Measurements from ENCODE around the gene ADGRG7. TPM values are rescaled to one million over a fixed set of nuclear protein-coding genes. Genes with fewer than 3 reads are reported as not detected.

The ADGRG7 gene
- total RNA-seq, 4 donors from 2014 or later = 1.8 to 18.3 (median 12.1) TPM

- intact Hi-C loops (cut with DNase I; ENCODE audit: low total_unique reads) (no loop called here), in situ Hi-C loops (cut with MboI; ENCODE audit: low pct_ligation_motif_present in 1 of 4, low pct_unique_long_range_greater_than_20kb in 1 of 4, low sequenced_read_pairs in 3 of 4) (no loop called here)
- TF ChIP-seq POLR2A (IDR thresholded peaks at IDR 0.05) (no peak), CTCF (IDR thresholded peaks at IDR 0.05) (no peak), POLR2AphosphoS5 (IDR thresholded peaks at IDR 0.05) (no peak), EP300 (IDR thresholded peaks at IDR 0.05; ENCODE audit: low read depth) (no peak)
- no peaks in the 10 kb centered on the region for H3K9me3 ChIP-seq
- no peak for DNase-seq
- no peak overlapping the region for H3K4me3 ChIP-seq
- no peaks in the 10 kb centered on the region for H3K36me3 ChIP-seq
- H3K27ac ChIP-seq = no peak overlapping the region
- H3K4me1 ChIP-seq = peaks cover 5 to 28% (median 21%) of the 10 kb centered on the region in 4 donors
- no peaks in the 10 kb centered on the region for H3K27me3 ChIP-seq
Observed at GRCh38 chr3:100606894-100607512, 2.4 kb upstream of the ADGRG7 start.

GRCh38 chr3:100609963-100610362, 562 bp downstream of the ADGRG7 start:
- TF ChIP-seq CTCF (IDR thresholded peaks at IDR 0.05) = no peak
- TF ChIP-seq EP300 (IDR thresholded peaks at IDR 0.05; ENCODE audit: low read depth) = no peak
- TF ChIP-seq POLR2A (IDR thresholded peaks at IDR 0.05) = no peak
- no peak for TF ChIP-seq POLR2AphosphoS5 (IDR thresholded peaks at IDR 0.05)
- 44 to 60% methylated on average over 2 of the region's 2 CpGs for WGBS, 2 donors (ENCODE audit: low coverage in 1 of 2)
- Histone ChIP-seq H3K36me3 (no peaks in the 10 kb centered on the region), H3K27me3 (no peaks in the 10 kb centered on the region), H3K4me3 (no peak overlapping the region), H3K9me3 (no peaks in the 10 kb centered on the region), H3K4me1 (peaks cover 0 to 25% (median 11%) of the 10 kb centered on the region in 4 donors), H3K27ac (peak overlapping the region; percentile 34 to 64 (median 40))
- intact Hi-C loops (cut with DNase I; ENCODE audit: low total_unique reads) (no loop called here), in situ Hi-C loops (cut with MboI; ENCODE audit: low pct_ligation_motif_present in 1 of 4, low pct_unique_long_range_greater_than_20kb in 1 of 4, low sequenced_read_pairs in 3 of 4) (no loop called here)
- DNase-seq = no peak

GRCh38 chr3:100611221-100611620, 1.8 kb downstream of the ADGRG7 start:
- Histone ChIP-seq H3K36me3 (no peaks in the 10 kb centered on the region), H3K4me3 (peak overlapping the region in 1 of 4 donors; percentile 5), H3K27ac (no peak overlapping the region), H3K9me3 (no peaks in the 10 kb centered on the region), H3K27me3 (no peaks in the 10 kb centered on the region), H3K4me1 (peaks cover 0 to 28% (median 13%) of the 10 kb centered on the region in 4 donors)
- in situ Hi-C loops (cut with MboI; ENCODE audit: low pct_ligation_motif_present in 1 of 4, low pct_unique_long_range_greater_than_20kb in 1 of 4, low sequenced_read_pairs in 3 of 4) (no loop called here), intact Hi-C loops (cut with DNase I; ENCODE audit: low total_unique reads) (no loop called here)
- DNase-seq = no peak
- WGBS, 2 donors (ENCODE audit: low coverage in 1 of 2) = 63 to 65% methylated on average over 3 of the region's 3 CpGs
- no peak for TF ChIP-seq POLR2AphosphoS5 (IDR thresholded peaks at IDR 0.05)

GRCh38 chr3:100613721-100614390, 4.5 kb downstream of the ADGRG7 start:
- Histone ChIP-seq H3K4me3 (no peak overlapping the region), H3K4me1 (peaks cover 0 to 28% (median 13%) of the 10 kb centered on the region in 4 donors), H3K27ac (peak overlapping the region in 3 of 4 donors; percentile 35 to 41 (median 36)), H3K27me3 (no peaks in the 10 kb centered on the region), H3K9me3 (no peaks in the 10 kb centered on the region), H3K36me3 (no peaks in the 10 kb centered on the region)
- DNase-seq = no peak
- in situ Hi-C loops (cut with MboI; ENCODE audit: low pct_ligation_motif_present in 1 of 4, low pct_unique_long_range_greater_than_20kb in 1 of 4, low sequenced_read_pairs in 3 of 4) = no loop called here
- TF ChIP-seq CTCF (IDR thresholded peaks at IDR 0.05) = no peak
- TF ChIP-seq EP300 (IDR thresholded peaks at IDR 0.05; ENCODE audit: low read depth) = no peak
- no peak for TF ChIP-seq POLR2A (IDR thresholded peaks at IDR 0.05)
- no peak for TF ChIP-seq POLR2AphosphoS5 (IDR thresholded peaks at IDR 0.05)
- WGBS, 2 donors (ENCODE audit: low coverage in 1 of 2) = 65 to 68% methylated on average over 4 of the region's 4 CpGs
- intact Hi-C loops (cut with DNase I; ENCODE audit: low total_unique reads) = no loop called here

Data from transverse colon (tissue), 4 donors.